Stimulated activated CD4-positive, alpha-beta T cell treated with anti-CD3 and anti-CD28 coated beads, TNF-alpha, amount 100 ng/mL, for 48 hours (primary cell): ENCODE measurements around the gene STXBP5L.
"Not testable (repeated sequence)": the region's sequence is repeated elsewhere in the genome, so short reads cannot be mapped to it uniquely, and the experiment has no call there.

Source experiments
- DNase-seq, 3 donors: peaks; one replicate each; pipeline ENCODE4 v3.0.0-alpha.2; 2020; ENCODE audit warnings: low read depth in 3 of 3

STXBP5L gene

DNA sequence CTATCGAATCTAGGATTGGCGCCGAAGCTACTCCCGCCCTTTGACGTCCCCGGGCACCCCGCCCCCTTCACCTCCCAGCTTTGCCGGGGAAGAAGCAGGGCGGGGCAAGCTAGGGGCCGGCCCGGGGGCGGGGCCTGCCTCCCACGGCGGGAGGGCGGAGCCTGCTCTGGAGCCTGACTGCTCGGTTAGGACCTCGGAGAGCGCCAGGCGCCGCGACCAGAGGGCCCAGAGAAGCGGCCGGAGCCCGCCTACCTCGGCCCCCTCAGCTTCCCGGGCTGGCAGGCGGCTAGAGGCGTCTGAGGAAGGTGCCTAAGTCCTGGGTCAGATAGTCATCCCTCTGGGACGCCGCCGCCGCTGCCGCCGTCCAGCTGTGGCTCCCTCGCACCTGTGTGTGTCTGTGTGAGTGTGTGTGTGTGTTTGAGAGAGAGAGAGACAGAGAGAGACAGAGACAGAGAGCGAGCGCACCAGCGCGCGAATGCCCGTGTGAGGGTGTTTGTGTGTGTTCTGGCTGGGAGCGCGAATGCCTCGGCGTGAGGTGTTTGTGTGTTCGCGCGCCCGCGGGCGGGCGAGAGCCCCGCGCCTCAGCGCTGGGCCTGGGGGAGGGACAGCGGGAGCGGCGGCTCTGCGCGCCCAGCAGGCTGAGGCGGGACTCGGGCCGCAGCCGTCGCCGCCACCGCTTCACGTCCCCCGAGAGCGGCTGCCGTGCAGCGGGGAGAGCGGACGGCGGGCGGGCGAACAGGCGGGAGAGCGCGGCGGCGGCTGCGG is at the start of gene STXBP5L:
TSS of gene STXBP5L (plus strand) at position 176 of the 765 bp plus-strand sequence. CDS start 1,374 bp downstream, outside the sequence.
- DNase-seq: peak; percentile 32 to 63 (median 58)

DNA sequence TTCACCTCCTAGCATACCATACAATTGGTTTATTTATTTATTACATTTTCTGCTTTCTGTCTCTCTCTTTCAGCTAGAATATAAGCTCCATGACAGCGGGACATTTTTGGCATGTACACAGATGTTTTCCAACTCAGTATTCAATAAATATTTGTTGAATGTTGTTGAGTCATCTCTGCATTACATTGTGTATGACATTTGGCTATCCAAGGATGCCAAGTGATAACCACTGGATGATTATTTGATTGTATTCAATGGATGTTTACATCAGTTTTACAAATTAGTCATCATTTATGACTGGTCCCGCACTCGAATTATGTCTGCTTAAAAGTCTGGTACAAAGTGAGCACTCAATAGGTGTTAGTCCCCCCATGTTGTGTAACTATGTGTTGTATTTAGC is 49.5 kb upstream of the STXBP5L start:
- no peak for DNase-seq

DNA sequence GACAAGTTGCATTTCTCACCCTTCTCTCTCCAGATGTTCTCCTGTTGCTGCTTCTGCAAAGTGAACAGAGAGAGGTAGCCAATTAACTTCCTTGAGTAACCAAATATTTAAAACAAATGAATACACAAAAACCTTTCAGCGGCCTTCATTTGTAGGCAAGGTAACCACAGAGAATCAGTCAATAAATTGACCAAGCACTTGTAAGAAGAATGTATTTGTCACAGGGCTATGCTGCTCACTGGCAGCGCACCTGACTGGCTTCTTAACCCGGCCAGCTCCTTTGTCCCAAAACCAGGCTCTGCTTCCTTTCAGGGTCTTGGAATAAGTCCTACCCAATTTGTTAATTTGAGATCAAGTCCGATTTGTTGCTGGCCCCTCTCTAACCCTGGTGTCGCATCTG is 43.5 kb upstream of the STXBP5L start:
- DNase-seq: no peak

DNA sequence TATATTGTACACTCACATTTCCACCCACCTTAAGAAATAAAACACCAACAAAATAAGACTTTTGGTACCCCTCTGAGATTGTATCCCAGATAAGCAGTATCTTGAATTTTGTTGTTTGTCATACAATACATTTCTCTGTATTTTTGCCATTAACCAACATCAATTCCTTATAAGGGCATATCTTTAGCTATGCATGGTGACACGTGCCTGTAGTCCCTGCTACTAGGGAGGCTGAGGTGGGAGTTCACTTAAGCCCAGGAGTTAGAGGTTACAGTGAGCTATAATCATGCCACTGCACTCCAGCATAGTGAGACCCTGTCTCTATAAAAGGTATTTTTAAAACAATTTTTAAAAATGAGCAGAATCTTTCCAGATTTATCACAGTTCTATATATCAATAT is 32.5 kb upstream of the STXBP5L start:
- DNase-seq: no peak

DNA sequence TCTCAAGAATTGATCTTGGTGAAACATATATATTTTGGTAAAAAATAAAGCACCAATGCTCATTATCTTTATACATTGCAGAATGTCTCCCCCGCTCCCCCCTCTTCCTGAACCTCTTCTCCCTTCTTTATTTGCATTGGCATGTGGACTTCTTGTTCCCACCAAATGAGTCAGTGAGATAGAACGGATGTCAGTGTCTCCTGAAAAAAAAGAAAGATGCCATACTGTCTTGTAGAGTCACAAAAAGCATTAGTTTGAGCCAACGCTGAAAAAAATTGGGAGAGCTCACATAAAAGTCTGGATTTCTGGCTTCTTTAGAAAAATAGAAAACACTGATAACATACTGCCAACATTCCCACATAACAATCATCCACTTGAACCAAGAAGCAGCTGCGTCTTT is 32.0 kb upstream of the STXBP5L start:
- no peak for DNase-seq

DNA sequence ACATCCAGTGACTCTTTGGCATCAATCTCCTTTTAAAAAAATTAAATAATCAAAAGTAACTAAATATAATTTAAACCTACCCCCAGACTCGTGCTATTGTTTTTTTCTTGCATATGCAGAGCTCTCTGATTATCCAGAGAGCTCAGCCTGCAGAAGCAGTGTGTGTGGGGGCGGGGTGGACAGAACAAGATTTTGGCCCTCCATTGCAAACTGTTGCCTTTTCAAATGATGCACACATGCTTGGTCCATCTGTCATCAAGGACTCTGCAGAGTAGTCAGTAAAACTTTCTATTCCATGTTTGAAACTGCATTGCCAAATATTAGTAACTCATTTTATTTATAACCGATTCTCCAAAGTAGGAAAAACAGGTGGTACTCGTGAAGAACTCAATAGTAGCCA is 28.6 kb upstream of the STXBP5L start:
- DNase-seq: no peak

DNA sequence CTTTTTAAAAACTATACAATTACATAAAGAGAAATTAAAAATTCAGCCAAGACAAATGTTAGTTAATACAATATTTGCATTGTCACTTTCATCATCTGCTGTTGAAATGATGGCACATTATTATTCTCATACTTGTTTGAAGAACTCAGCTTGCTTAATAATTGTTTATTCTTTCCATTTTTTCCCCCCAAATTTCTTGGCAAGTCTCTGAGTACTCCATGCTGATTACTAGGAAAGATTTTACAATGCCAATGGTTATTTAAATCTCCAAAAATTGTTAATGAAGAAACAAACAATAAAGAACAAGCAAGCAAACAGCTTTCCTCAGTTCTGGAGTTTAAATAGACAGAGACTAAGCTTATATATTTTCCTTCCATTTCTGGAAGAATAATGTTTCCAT is 15.1 kb upstream of the STXBP5L start:
- no peak for DNase-seq

DNA sequence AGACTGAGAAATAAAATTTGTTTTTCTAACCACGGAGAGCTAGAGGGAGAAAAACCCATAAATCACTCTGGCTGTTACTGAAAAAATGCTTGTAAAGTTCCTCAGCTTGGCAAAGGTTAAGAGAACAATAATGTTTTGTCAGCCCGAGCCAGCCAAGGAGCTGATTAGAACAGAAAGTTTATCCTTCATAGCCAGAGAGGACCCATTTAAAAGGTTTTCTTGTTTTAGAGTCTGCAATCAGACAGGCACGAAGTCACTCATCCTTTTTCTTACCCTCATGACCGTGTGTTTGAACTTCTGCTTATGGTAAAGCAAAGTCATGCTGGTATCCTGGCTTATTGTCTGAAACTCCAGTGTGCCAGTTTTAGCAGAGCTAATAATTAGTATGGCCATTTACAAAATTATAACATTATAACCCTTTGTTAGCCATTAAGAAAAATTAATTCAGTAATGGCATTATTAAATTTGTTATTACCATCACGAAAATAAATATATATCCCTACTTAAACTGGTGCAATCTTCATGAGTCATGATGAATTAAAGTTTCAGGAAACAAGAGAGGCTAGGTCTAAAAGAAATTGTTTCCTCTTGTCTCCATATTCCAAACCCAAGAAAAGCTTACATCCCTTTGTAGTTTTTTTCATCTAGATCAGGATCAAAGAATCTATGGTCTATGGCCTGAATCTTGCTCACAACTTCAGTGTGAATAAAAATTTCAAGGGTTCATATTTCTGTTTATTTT is 13.5 kb upstream of the STXBP5L start:
- DNase-seq: no peak

DNA sequence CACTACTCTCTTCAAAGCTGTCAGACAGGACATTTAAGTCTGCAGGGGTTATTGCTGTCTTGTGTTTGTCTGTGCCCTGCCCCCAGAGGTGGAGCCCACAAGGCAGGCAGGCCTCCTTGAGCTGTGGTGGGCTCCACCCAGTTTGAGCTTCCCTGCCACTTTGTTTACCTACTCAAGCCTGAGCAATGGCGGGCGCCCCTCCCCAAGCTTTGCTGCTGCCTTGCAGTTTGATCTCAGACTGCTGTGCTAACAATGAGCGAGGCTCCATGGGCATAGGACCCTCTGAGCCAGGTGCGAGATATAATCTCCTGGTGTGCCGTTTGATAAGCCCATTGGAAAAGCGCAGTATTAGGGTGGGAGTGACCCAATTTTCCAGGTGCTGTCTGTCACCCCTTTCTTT is 6.3 kb upstream of the STXBP5L start:
- DNase-seq: not testable (repeated sequence)

DNA sequence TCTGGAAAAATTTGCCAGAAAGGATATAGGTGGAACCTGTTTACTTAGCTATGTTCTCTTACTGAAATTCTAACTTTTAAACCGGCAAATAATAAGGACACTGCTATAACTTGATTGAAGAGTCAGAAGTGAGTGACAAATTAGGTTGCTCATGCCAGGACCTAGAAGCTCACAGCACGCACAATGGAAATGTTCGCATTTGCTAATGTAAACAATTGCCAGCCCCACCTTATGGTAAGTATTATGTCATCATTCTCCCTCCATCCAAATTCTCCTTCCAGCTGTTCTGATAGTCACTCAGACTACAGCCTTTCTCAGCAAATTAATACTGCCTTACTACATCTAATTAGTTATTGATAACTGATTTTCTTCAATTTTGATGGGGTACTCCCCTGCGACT is 4.8 kb upstream of the STXBP5L start:
- no peak for DNase-seq

DNA sequence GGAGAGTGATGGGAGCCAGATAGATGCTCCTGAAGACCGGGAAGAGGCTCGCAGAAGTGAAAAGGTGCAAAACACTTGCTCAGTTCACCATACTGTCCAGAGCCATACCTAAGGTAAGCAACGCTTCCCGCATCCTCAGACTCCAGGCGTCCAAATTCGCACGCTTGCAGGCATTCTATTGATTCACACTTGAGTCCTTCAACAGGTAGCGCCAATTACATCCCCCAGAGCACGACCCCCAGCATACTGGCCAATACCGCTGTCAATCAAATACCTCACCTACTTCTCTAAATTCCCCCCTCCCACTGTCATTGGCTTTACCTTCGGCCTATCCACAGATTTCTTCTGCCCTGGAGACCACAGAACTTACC is 361 bp upstream of the STXBP5L start:
- no peak for DNase-seq

DNA sequence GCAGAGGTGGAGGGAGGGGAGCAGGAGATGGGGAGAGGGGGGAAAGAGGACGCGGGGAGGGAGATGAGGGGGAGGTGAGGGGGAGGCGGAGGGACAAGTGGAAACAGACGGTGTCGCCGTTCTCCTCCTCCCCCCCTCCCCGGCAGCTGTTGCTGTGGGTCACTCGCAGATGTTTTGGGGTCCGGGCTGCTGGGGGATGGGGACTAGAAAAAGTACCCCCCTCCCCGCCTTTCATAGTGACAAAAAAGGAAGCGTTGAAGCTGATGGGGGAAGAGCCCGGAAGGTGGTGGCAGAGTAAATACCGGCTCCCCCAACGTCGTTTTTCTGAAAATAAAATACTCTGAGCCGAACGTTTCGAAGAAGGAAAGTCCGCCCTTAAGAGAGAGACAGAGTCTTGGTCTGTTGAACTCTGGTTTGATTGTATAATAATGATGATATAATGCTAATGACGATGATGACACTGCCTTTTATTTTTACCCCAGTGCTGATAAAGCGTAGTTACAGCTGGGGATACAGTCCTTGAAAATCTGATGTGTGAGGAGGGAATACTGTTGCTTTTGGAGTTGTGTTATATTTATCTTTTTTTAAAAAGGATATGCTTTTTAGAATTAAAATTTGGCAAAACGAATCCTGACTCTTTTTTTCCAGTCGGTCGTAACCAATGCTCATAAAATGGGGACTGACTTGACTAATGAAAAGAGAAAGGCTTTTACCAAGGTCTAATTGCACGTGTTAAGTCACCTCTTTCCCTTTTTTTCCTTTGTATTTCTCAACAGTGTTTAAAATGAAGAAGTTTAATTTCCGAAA is 993 bp downstream of the STXBP5L start:
- DNase-seq: no peak

DNA sequence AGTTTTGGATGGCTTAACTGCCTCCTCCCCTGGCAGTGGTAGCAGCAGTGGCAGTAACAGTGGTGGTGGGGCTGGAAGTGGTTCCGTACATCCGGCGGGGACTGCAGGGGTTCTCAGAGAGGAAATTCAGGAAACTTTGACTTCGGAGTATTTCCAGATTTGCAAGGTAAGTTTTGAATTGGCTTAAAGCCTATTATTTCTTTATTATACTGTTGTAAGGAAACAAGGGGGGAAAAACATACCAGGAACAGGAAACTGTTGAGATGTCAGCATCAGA is 1.5 kb downstream of the STXBP5L start:
- DNase-seq: no peak

DNA sequence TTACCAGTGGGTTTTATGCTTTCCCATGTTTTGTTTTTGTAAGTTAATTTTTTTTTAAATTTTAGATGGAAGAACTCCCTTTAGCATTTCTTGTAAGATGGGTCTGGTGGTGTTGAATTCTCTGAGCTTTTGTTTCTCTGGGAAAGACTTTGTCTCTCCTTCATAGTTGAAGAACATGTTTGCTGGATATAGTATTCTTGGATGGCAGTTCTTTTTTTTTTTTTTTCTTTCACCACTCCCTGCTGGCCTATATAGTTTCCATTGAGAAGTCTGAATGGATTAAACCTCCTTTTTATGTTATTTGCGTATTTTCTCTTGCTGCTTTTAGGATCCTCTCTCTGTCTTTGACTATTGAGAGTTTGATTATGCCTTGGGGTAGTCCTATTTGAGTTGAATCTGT is 18.1 kb downstream of the STXBP5L start:
- DNase-seq: no peak

DNA sequence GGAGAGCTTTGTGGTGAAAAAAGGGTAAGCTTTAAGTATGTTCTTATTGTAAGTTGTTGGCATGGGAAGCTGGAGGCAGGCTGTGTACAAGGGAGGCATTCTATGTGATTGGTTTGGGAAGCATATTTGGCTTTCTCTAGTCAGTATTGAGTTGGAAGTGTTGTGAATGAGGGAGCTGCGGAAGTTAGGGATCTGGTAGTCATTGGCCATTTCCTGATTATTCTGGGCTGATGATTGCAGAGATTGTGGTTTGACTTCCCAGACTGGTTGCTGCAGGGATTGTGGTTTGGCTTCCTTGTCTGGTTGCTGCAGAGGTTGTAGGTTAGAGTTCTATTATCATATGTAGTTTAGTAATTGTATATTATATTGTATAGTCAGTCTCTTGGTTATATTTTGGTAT is 21.0 kb downstream of the STXBP5L start:
- no peak for DNase-seq

DNA sequence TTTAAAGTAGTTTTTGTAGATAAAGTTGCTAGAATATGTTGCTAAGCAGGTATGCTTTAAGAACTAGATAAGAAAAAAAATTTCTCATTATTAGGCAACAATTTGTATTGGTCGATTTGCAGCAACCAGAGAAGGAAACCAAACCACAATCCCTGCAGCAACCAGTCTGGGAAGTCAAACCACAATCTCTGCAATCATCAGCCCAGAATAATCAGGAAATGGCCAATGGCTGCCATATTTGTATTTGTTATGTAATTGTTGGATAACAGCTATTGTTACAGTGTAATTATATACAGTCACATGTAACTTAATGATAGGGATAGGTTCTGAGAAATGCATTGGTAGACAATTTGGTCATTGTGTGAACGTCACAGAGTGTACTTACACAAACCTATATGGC is 23.6 kb downstream of the STXBP5L start:
- DNase-seq: no peak

DNA sequence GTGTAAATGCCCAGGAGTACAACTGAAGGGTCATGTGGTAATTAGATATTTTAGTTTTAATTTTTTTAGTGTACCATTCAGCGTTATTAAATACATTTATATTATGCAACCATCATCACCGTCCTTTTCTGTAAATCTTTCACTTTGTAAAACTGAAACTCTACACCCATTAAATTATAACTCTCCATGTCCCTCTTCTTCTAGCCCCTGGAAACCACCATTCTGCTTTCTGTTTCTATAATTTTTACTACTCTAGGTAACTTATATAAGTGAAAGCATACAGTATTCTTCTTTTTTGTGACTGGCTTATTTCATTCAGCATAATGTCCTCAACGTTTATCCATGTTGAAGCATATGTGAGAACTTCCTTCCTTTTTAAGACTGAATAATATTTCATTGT is 48.1 kb downstream of the STXBP5L start:
- DNase-seq: no peak

DNA sequence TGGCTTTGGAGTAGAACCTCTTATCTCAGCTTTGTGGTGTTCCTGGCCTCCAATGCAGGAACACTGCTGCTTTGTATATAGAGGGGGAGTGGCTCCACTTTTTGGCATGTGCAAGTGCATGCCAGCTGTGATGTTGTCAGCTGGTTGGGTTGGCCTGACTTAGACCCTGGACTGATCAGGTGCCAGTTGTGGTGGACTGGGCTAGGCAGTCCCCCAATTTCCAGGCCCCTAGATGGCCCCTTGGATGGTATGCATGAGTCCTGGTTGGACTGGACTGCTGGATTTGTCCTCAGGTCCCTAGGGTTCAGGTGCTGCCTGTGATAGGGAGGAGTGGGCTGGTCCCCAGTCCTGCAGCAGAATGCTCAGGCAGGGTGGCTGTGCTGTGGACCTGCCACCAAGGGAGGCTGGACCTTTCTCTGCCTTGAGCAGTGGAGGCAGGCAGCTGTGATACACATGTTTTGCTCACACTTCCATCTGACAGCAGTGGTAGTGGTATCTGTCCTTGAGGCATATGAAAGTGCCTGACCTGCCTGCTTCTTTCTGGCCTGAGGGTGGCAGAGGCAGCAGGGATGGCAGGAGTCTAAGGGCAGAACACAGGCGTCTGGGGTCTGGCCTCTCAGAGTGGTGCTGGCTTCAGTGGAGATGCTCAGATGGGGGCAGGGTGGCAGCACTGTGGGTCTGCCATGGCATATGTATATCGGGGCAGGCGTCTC is 74.8 kb downstream of the STXBP5L start:
- no peak for DNase-seq

DNA sequence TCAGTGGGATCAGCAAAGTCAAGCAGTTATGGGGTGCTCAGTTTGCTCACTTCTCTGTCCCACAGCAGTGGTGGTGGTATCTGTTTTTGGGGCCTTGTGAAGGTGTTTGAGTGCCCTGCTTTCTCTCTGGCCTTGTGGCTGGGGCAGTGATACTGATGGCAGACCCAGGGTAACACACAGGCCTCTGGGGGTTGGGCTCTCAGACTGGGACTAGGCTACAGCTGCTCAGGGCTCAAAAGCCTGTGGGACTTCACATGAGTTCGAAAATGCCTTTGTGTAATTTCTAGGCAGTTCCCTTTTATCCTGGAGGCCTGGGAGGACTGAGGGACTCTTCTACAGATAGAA is 75.3 kb downstream of the STXBP5L start:
- DNase-seq: no peak

DNA sequence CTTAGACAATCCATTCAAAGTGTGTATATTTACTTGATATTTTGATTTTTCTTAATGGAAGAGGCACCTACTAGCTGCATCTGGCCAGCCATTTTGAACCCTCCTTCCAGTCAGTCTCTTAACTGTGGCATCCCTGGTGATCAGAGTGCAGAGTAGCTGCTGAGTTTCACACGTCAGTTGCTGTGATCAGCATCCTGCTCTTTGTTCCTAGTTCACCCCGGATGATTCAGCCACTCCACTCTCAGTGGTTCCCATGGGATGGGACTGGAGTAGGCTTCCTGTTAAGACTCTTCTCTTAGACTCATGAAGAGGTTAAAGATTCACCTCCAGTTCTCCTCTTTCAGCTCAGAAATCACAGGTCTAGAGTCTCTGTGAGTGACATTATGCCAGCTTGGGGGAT is 75.8 kb downstream of the STXBP5L start:
- DNase-seq: no peak

DNA sequence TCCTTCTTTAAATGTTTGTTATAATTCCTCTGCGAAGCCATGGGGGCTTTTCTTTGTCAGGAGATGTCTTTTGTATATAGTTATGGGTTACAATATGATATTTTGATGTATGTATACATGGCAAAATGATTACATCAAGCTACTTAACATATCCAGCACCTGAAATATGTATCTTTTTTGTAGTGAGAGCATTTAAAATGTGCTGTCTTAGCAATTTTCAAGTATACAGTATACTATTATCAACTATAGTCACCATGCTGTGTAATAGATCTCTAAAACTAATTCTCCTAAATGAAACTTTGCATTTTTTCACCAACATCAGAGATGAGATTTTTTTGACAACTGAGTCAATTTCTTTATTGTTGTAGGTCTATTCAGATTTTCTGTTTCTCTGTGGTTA is 77.2 kb downstream of the STXBP5L start:
- no peak for DNase-seq

DNA sequence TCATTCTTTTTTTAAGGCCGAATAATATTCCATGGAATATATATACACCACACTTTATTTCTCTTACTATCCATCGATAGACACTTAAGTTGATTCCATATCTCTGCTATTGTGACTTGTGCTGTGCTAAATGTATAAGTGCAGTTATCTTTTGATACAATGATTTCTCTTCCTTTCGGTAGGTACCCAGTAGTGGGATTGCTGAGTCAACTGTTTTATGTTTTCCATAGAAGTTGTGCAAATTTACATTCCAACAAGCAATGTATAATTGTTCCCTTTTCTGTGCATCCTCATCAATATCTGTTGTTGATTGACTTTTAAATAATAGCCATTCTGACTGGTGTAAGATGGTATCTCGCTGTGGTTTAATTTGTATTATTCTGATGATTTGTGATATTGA is 81.0 kb downstream of the STXBP5L start:
- DNase-seq: no peak
